HG02798 (cell line): ENCODE measurements around the gene OLFML2B.
"Not testable (repeated sequence)": the region's sequence is repeated elsewhere in the genome, so short reads cannot be mapped to it uniquely, and the experiment has no call there.

Experiments used
- ATAC-seq: cut with Tn5 transposase; IDR thresholded peaks from one replicate; pipeline ENCODE4 v1.9.1; 2021; ENCODE audit warnings: mild to moderate bottlenecking; ENCODE audit not compliant: unreplicated experiment, poor library complexity

The OLFML2B gene

GRCh38 chr1:162023547-162024501 is at the start of gene OLFML2B:
OLFML2B (minus strand) TSS chr1:162023869; CDS start chr1:162023430, 439 bp downstream.
- ATAC-seq = peak; percentile 66

DNA sequence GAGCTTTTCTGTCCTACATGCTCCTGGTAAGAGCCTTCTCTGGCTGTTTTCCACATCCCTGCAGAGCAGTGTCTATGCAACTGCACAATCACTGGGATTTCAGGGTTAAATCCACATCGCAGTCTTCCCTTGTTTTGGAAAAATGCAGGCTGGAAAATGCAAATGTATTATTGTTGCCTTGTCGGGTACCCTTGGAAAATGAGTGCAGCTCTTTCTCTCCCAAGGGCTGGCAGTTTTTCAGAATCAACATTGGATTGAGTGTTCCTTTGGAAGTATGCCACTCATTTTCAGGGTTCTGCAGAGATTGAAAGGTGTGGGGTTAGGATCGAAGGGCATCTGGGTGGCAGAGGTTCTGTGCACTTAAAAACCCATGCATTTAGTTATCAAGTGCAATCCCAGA is 49.1 kb upstream of the OLFML2B start:
- no peak for ATAC-seq

- no peak for ATAC-seq
Observed at GRCh38 chr1:162070825-162071224, 47.2 kb upstream of the OLFML2B start.

- ATAC-seq = no peak
Observed at GRCh38 chr1:162070094-162070748, 46.6 kb upstream of the OLFML2B start.

DNA sequence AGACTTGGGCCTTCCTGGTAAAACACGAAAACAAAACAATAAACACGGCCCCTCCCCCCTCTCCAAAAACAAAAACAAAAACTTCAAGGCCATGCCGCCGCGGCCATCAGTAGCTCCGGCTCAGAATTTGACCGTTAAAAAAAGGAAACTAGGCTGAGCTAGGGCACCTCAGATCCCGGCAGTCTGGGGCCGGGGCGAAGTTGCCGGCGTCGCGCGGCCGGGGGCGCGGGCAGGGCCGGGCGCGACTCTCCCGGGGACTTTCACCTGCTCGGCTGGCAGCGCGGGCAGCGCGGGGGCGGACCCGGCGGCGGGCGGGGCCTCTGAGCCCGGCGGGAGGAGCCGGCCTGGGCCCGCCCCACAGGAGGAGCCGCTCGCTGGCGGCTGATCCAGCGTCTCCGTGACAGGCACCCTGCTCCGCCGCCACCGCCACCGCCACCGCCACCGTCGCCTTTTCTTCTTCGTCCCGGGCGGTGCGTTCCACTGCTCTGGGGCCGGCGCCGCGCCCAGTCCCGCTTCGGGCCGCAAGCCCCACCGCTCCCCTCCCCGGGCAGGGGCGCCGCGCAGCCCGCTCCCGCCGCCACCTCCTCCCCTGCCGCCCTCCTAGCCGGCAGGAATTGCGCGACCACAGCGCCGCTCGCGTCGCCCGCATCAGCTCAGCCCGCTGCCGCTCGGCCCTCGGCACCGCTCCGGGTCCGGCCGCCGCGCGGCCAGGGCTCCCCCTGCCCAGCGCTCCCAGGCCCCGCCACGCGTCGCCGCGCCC is 45.8 kb upstream of the OLFML2B start, which contains the start of gene NOS1AP:
Gene NOS1AP (plus strand): TSS at position 358 of the 760 bp plus-strand sequence. CDS start 487 bp downstream, outside the sequence.
- peak; percentile 99 for ATAC-seq

- no peak for ATAC-seq
Observed at GRCh38 chr1:162068301-162068700, 44.6 kb upstream of the OLFML2B start.

- ATAC-seq = no peak
Observed at GRCh38 chr1:162067466-162067865, 43.8 kb upstream of the OLFML2B start.

DNA sequence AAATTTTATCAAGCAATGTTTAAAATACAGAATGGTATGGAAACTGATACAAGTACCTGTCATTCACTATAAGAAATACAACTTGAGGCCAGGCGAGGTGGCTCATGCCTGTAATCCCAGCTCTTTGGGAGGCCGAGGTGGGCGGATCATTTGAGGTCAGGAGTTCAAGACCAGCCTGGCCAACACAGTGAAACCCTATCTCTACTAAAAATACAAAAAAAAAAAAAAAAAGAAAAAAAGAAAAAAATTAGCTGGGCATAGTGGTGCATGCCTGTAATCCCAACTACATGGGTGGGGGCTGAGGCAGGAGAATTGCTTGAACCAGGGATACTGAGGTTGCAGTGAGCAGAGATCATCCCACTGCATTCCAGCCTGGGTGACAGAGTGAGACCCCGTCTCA is 43.2 kb upstream of the OLFML2B start:
- ATAC-seq = not testable (repeated sequence)

DNA sequence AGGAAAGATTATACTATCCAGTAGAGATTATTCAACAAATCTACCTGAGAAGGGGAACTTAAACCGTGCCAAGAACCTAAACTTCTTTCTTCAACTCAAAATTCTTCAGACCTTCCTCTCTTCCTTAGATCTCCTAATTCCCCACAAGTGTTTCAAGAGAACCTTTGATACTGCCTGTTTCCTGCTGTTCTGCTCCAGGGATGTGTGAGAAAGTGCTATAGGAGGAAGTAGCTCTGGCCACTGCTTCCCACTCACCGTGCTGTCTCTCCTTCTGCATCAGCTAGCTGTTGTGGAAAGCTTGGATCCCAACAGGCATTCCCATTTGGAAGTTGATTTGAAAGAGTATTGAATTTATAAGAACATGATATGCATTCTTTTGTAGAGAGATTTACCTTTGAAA is 41.3 kb upstream of the OLFML2B start:
- ATAC-seq = no peak

GRCh38 chr1:162062542-162063015 is 38.9 kb upstream of the OLFML2B start:
- ATAC-seq = no peak

GRCh38 chr1:162060314-162060713 is 36.6 kb upstream of the OLFML2B start:
- ATAC-seq = no peak

DNA sequence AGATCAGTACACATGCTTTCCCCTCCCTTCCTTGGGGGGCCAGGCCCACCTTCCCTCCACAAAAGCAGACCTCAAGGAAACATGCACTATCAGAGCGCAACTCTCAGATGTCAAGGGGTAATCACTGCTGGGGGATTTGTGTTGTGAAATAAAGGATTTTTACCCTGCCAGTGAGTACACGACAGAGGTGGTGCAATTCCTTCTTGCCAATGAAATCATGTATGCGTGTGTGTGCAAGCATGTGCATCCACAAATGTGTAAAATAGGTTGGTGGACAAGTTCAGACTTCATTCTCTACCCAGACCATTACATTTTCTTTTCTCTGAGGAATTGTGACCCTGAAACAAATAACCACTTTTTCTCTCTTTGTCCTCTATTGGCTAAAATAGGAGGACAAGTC is 36.1 kb upstream of the OLFML2B start:
- no peak for ATAC-seq

DNA sequence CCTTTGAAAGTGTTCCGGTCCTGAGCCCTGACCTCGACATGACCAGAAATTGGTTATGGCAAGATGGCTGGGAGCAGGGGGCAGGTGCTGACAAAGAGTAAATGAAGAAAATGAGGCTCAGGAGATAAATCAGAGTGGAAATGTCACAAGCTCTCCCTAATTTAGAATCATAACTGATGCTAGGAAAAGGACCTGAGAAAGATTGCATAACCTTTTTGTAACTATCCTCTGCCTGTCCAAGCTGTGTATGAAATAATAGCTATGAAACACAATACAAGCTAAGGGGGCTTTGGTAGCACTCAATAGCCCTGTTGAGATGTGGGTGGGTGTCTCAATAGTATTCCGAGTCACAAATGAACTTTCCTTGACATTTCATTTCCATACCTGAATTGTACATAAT is 32.9 kb upstream of the OLFML2B start:
- ATAC-seq = no peak

- peak; percentile 74 for ATAC-seq
Observed at GRCh38 chr1:162056043-162056442, 32.4 kb upstream of the OLFML2B start.

- no peak for ATAC-seq
Observed at GRCh38 chr1:162055062-162055461, 31.4 kb upstream of the OLFML2B start.

GRCh38 chr1:162053949-162054348 is 30.3 kb upstream of the OLFML2B start:
- not testable (repeated sequence) for ATAC-seq

- no peak for ATAC-seq
Observed at GRCh38 chr1:162046921-162047320, 23.3 kb upstream of the OLFML2B start.

- no peak for ATAC-seq
Observed at GRCh38 chr1:162042361-162042760, 18.7 kb upstream of the OLFML2B start.

DNA sequence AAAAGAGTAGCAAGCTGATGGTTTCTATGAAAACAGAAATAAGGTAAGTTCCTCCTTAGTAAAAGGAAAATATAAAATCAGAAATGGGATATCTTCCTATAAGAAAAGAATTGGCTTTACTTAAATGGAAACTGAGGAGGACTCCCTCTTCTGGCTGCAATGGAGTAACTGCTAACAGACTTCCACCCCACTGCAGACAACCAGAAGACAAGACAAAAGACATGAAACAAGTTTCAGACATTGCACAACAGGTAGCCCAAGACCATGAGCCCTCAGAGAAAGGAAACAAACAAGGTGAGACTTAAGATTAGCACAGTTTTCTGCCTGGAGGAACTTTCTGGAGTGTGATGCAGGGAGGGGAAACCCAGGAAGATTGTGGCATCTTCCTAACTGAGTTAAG is 17.0 kb upstream of the OLFML2B start:
- no peak for ATAC-seq

DNA sequence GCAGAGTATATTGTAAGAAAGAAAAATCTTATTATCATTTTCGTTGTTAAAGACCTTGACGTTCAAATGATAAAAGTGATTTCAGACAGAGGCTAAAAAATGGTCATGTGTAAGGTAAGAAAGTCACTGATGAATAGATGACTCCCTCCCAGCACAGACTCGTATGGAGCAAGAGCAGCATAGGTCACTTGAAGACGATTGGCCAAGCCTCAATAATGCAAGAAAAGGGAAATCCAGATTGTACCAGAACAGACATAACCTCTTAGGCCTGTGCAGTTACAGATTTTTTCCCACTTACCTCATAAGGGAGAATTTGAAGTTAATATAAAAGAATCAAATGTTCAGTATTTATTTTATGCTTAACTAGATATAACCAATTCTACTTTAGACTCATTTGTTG is 16.3 kb upstream of the OLFML2B start:
- no peak for ATAC-seq
